BLaER1 treated with 17β-estradiol and CSF1 and Interleukin-3, amounts not matched to agents 10 nM and 100 nM (cell line): ENCODE measurements around the gene KCNN3.
A peak's percentile ranks its signal among the peaks of the same experiment; 100 is the strongest.

ENCODE experiments used
- H3K27ac ChIP-seq, 11 experiments: shearing (Covaris generic); formaldehyde crosslinking; 2 replicates each; pipeline ENCODE4 v1.8.1; 2022
- H3K27me3 ChIP-seq, 11 experiments: shearing (Covaris generic); formaldehyde crosslinking; 2 replicates each; pipeline ENCODE4 v1.8.1; 2022
- H3K36me3 ChIP-seq, 11 experiments: shearing (Covaris generic); formaldehyde crosslinking; 2 replicates each; pipeline ENCODE4 v1.8.1; 2022
- H3K4me1 ChIP-seq, 10 experiments: shearing (Covaris generic); formaldehyde crosslinking; 2 replicates each; pipeline ENCODE4 v1.8.1; 2022
- H3K4me2 ChIP-seq, 11 experiments: shearing (Covaris generic); formaldehyde crosslinking; 2 replicates each; pipeline ENCODE4 v1.8.1; 2022
- H3K4me3 ChIP-seq, 10 experiments: shearing (Covaris generic); formaldehyde crosslinking; 2 replicates each; pipeline ENCODE4 v1.8.1; 2022
- H3K9ac ChIP-seq, 11 experiments: shearing (Covaris generic); formaldehyde crosslinking; 2 replicates each; pipeline ENCODE4 v1.8.1; 2022
- H3K9me3 ChIP-seq, 11 experiments: shearing (Covaris generic); formaldehyde crosslinking; replicated peaks in 1 of 11; 2 replicates each; pipeline ENCODE4 v1.8.1; 2022
- H4K20me1 ChIP-seq, 11 experiments: shearing (Covaris generic); formaldehyde crosslinking; 2 replicates each; pipeline ENCODE4 v1.8.1; 2022
- Cebpa-rat ChIP-seq, 11 experiments: shearing (Covaris generic); IDR thresholded peaks; 2 replicates each; pipeline ENCODE4 v1.8.1; 2022

Gene KCNN3

GRCh38 chr1:154791292-154792166, 78.6 kb downstream of the KCNN3 start:
- Histone ChIP-seq H3K36me3 (no peaks in the 10 kb centered on the region), H4K20me1 (no peaks in the 10 kb centered on the region), H3K4me3 (peak overlapping the region in 1 of 10 experiments; percentile 20; a peak in 2 of 20 replicates), H3K4me2 (peak overlapping the region; percentile 54 to 93 (median 75)), H3K9me3 (no peaks in the 10 kb centered on the region), H3K9ac (peak overlapping the region in 5 of 11 experiments; percentile 0 to 46 (median 20); a peak in 4 of 22 replicates), H3K27ac (peak overlapping the region in 5 of 11 experiments; percentile 15 to 64 (median 49); a peak in 6 of 22 replicates), H3K27me3 (no peaks in the 10 kb centered on the region; a peak in 1 of 22 replicates), H3K4me1 (peaks cover 10 to 38% (median 33%) of the 10 kb centered on the region in 10 experiments)
- no peak for TF ChIP-seq Cebpa-rat (IDR thresholded peaks at IDR 0.05)

- H3K4me2 ChIP-seq = no peak overlapping the region
- no peaks in the 10 kb centered on the region; a peak in 1 of 22 replicates for H3K27me3 ChIP-seq
- H3K9ac ChIP-seq = no peak overlapping the region
- no peak overlapping the region for H3K4me3 ChIP-seq
- H3K4me1 ChIP-seq = peaks cover 26 to 62% (median 57%) of the 10 kb centered on the region in 10 experiments
- no peaks in the 10 kb centered on the region for H3K9me3 ChIP-seq
- H4K20me1 ChIP-seq = no peaks in the 10 kb centered on the region
- no peaks in the 10 kb centered on the region for H3K36me3 ChIP-seq
- H3K27ac ChIP-seq = no peak overlapping the region
- TF ChIP-seq Cebpa-rat (IDR thresholded peaks at IDR 0.05) = no peak
Observed at GRCh38 chr1:154788886-154789285, 81.2 kb downstream of the KCNN3 start.

- no peak overlapping the region for H3K4me3 ChIP-seq
- no peaks in the 10 kb centered on the region for H3K9me3 ChIP-seq
- TF ChIP-seq Cebpa-rat (IDR thresholded peaks at IDR 0.05) = no peak
- H3K27me3 ChIP-seq = no peaks in the 10 kb centered on the region; a peak in 1 of 22 replicates
- H3K4me1 ChIP-seq = peaks cover 27 to 68% (median 63%) of the 10 kb centered on the region in 10 experiments
- H3K9ac ChIP-seq = no peak overlapping the region; a peak in 1 of 22 replicates
- H3K36me3 ChIP-seq = no peaks in the 10 kb centered on the region
- no peaks in the 10 kb centered on the region for H4K20me1 ChIP-seq
- 0 out of 22 replicates have a peak overlapping the region, but pooled peaks of 1 of the 11 experiments have one; percentile 19 for H3K27ac ChIP-seq
- no peak overlapping the region for H3K4me2 ChIP-seq
Observed at GRCh38 chr1:154788110-154788870, 81.8 kb downstream of the KCNN3 start.

GRCh38 chr1:154786804-154787570, 83.1 kb downstream of the KCNN3 start:
- no peak for TF ChIP-seq Cebpa-rat (IDR thresholded peaks at IDR 0.05)
- Histone ChIP-seq H3K27ac (peak overlapping the region in 1 of 11 experiments; percentile 15; a peak in 1 of 22 replicates), H3K4me1 (peaks cover 27 to 59% (median 54%) of the 10 kb centered on the region in 10 experiments), H3K4me3 (no peak overlapping the region), H3K36me3 (no peaks in the 10 kb centered on the region), H3K27me3 (no peaks in the 10 kb centered on the region; a peak in 1 of 22 replicates), H3K4me2 (peak overlapping the region in 7 of 11 experiments; percentile 4 to 41 (median 15); a peak in 7 of 22 replicates), H3K9me3 (no peaks in the 10 kb centered on the region), H4K20me1 (no peaks in the 10 kb centered on the region), H3K9ac (no peak overlapping the region)

- peak overlapping the region; percentile 38 to 82 (median 74); a peak in 21 of 22 replicates for H3K4me2 ChIP-seq
- H4K20me1 ChIP-seq = no peaks in the 10 kb centered on the region
- H3K4me1 ChIP-seq = peaks cover 17 to 41% (median 38%) of the 10 kb centered on the region in 10 experiments
- TF ChIP-seq Cebpa-rat (IDR thresholded peaks at IDR 0.05) = no peak
- H3K9me3 ChIP-seq = no peaks in the 10 kb centered on the region
- peak overlapping the region in 4 of 11 experiments; percentile 15 to 46 (median 24); a peak in 3 of 22 replicates for H3K9ac ChIP-seq
- no peaks in the 10 kb centered on the region for H3K36me3 ChIP-seq
- H3K4me3 ChIP-seq = no peak overlapping the region
- H3K27ac ChIP-seq = peak overlapping the region in 8 of 11 experiments; percentile 15 to 64 (median 52); a peak in 12 of 22 replicates
- H3K27me3 ChIP-seq = no peaks in the 10 kb centered on the region
Observed at GRCh38 chr1:154784924-154785531, 85.1 kb downstream of the KCNN3 start.

- no peak for TF ChIP-seq Cebpa-rat (IDR thresholded peaks at IDR 0.05)
Observed at GRCh38 chr1:154784416-154784815, 85.7 kb downstream of the KCNN3 start.

GRCh38 chr1:154783976-154784375, 86.1 kb downstream of the KCNN3 start:
- Histone ChIP-seq H3K4me3 (no peak overlapping the region), H3K9ac (no peak overlapping the region), H3K4me1 (peaks cover 17 to 41% (median 38%) of the 10 kb centered on the region in 10 experiments), H3K27me3 (no peaks in the 10 kb centered on the region), H3K36me3 (no peaks in the 10 kb centered on the region), H3K4me2 (peak overlapping the region in 10 of 11 experiments; percentile 29 to 82 (median 76); a peak in 20 of 22 replicates), H3K9me3 (peaks cover 0 to 8% (median 0%) of the 10 kb centered on the region in 11 experiments; a peak in 4 of 22 replicates), H3K27ac (peak overlapping the region in 7 of 11 experiments; percentile 28 to 64 (median 55); a peak in 10 of 22 replicates), H4K20me1 (no peaks in the 10 kb centered on the region)
- no peak for TF ChIP-seq Cebpa-rat (IDR thresholded peaks at IDR 0.05)

More at GRCh38 chr1:154784416-154784815, 85.7 kb downstream of the KCNN3 start:
- Histone ChIP-seq H3K27me3 (no peaks in the 10 kb centered on the region), H3K9me3 (peaks cover 0 to 4% (median 0%) of the 10 kb centered on the region in 11 experiments; a peak in 2 of 22 replicates), H3K4me1 (peaks cover 17 to 41% (median 38%) of the 10 kb centered on the region in 10 experiments), H3K9ac (0 out of 22 replicates have a peak overlapping the region, but pooled peaks of 1 of the 11 experiments have one; percentile 15), H3K27ac (peak overlapping the region in 8 of 11 experiments; percentile 11 to 64 (median 52); a peak in 13 of 22 replicates), H3K4me2 (peak overlapping the region; percentile 38 to 82 (median 74); a peak in 20 of 22 replicates), H3K4me3 (no peak overlapping the region), H4K20me1 (no peaks in the 10 kb centered on the region), H3K36me3 (no peaks in the 10 kb centered on the region)

GRCh38 chr1:154780541-154780940, 89.5 kb downstream of the KCNN3 start:
- Histone ChIP-seq H3K9me3 (peaks cover 0 to 12% (median 0%) of the 10 kb centered on the region in 11 experiments; a peak in 4 of 22 replicates), H3K4me2 (no peak overlapping the region), H3K27ac (no peak overlapping the region), H3K9ac (no peak overlapping the region), H3K4me3 (no peak overlapping the region), H3K36me3 (no peaks in the 10 kb centered on the region), H3K4me1 (peaks cover 17 to 25% (median 23%) of the 10 kb centered on the region in 10 experiments), H3K27me3 (no peaks in the 10 kb centered on the region), H4K20me1 (no peaks in the 10 kb centered on the region)
- TF ChIP-seq Cebpa-rat (IDR thresholded peaks at IDR 0.05) = no peak
